HepG2 (cell line): ENCODE measurements around the gene MILR1. TPM values are rescaled to one million over a fixed set of nuclear protein-coding genes. Genes with fewer than 3 reads are reported as not detected.

Source experiments
- ARID4A ChIP-seq: sonication (generic); formaldehyde crosslinking; IDR thresholded peaks from 2 replicates; pipeline ENCODE4 v1.5.0; 2020; ENCODE audit warnings: mild to moderate bottlenecking, missing genetic modification reagents, borderline replicate concordance
- FOSL1 ChIP-seq: sonication (generic); formaldehyde crosslinking; IDR thresholded peaks from 2 replicates; pipeline ENCODE4 v1.9.0; 2021; ENCODE audit warnings: missing genetic modification reagents, borderline replicate concordance
- HMGXB4 ChIP-seq, 2 experiments: sonication (generic) in 1 of 2; formaldehyde crosslinking in 1 of 2; IDR thresholded peaks; 2 replicates each; pipeline versions ENCODE4 v1.4.0 to v1.6.1; 2018 to 2020; ENCODE audit warnings: missing genetic modification reagents in 2 of 2, borderline replicate concordance in 1 of 2, low read depth in 1 of 2, mild to moderate bottlenecking in 1 of 2, missing biosample characterization in 1 of 2
- HNRNPUL1 ChIP-seq: fragments of 200-400 bp; formaldehyde crosslinking; IDR thresholded peaks from 2 replicates; pipeline ENCODE4 v1.6.1; 2017; ENCODE audit warnings: low read depth, mild to moderate bottlenecking, low read length, moderate library complexity
- MIER3 ChIP-seq: IDR thresholded peaks from 2 replicates; pipeline ENCODE4 v1.6.1; 2016; ENCODE audit warnings: missing compliant biosample characterization, borderline replicate concordance
- NFAT5 ChIP-seq: sonication (generic); formaldehyde crosslinking; IDR thresholded peaks from 2 replicates; pipeline ENCODE4 v1.4.0; 2020; ENCODE audit warnings: missing genetic modification reagents
- NFE2L1 ChIP-seq: sonication (generic); formaldehyde crosslinking; IDR thresholded peaks from 2 replicates; pipeline ENCODE4 v1.4.0; 2020; ENCODE audit warnings: missing genetic modification reagents, mild to moderate bottlenecking, borderline replicate concordance
- RNF2 ChIP-seq: fragments of 450-650 bp; conservative IDR thresholded peaks from 2 replicates; pipeline ENCODE4 v1.6.1; 2016; ENCODE audit warnings: low read depth
- TFAP4 ChIP-seq: sonication (generic); IDR thresholded peaks from 2 replicates; pipeline ENCODE4 v1.6.1; 2016; ENCODE audit warnings: low read depth, borderline replicate concordance
- ZMYM4 ChIP-seq: sonication (generic); formaldehyde crosslinking; IDR thresholded peaks from 2 replicates; pipeline ENCODE4 v1.8.1; 2023; ENCODE audit warnings: mild to moderate bottlenecking, missing genetic modification reagents
- ZNF138 ChIP-seq: sonication (generic); formaldehyde crosslinking; IDR thresholded peaks from 2 replicates; pipeline ENCODE4 v1.5.0; 2020; ENCODE audit warnings: mild to moderate bottlenecking, low read depth, missing genetic modification reagents
- ZSCAN31 ChIP-seq: sonication (generic); formaldehyde crosslinking; IDR thresholded peaks from 2 replicates; pipeline ENCODE4 v1.5.0; 2020; ENCODE audit warnings: low read depth, mild to moderate bottlenecking, missing genetic modification reagents
- polyA plus RNA-seq, 8 experiments: library from polyadenylated mRNA; depleted of rRNA in 3 of 8; stranded (reverse) in 7 of 8; unstranded in 1 of 8; fragments of >200 nt; fragmentation: Illumina TruSeq in 4 of 8; extraction: Trizol in 4 of 8; gene quantifications; 2 replicates each; pipeline versions ENCODE4 v1.2.1 to v1.2.3, GENCODE V29; 2011 to 2016; ENCODE audit warnings: low read depth in 4 of 8, missing spikeins in 1 of 8, mixed read lengths in 1 of 8; ENCODE audit not compliant: insufficient read depth in 1 of 8
- total RNA-seq, 5 experiments: library from RNA; depleted of rRNA; stranded (reverse); fragments of >200 nt; fragmentation: Illumina TruSeq; extraction: Trizol; gene quantifications; 2 replicates each; pipeline ENCODE4 v1.2.3, GENCODE V29; 2016; ENCODE audit warnings: low read depth in 1 of 5
- TF ChIP-seq, protein P1 (sequence below): sonication (generic); formaldehyde crosslinking; IDR thresholded peaks from 2 replicates; pipeline ENCODE4 v1.8.0; 2022; ENCODE audit warnings: low read depth, missing genetic modification reagents

The MILR1 gene
- total and polyA plus RNA-seq, 2 of the 13 experiments (the other 11 are each of a cell fraction or from before 2014, with no cell fraction given), result 0.27 to 1.7 TPM

DNA sequence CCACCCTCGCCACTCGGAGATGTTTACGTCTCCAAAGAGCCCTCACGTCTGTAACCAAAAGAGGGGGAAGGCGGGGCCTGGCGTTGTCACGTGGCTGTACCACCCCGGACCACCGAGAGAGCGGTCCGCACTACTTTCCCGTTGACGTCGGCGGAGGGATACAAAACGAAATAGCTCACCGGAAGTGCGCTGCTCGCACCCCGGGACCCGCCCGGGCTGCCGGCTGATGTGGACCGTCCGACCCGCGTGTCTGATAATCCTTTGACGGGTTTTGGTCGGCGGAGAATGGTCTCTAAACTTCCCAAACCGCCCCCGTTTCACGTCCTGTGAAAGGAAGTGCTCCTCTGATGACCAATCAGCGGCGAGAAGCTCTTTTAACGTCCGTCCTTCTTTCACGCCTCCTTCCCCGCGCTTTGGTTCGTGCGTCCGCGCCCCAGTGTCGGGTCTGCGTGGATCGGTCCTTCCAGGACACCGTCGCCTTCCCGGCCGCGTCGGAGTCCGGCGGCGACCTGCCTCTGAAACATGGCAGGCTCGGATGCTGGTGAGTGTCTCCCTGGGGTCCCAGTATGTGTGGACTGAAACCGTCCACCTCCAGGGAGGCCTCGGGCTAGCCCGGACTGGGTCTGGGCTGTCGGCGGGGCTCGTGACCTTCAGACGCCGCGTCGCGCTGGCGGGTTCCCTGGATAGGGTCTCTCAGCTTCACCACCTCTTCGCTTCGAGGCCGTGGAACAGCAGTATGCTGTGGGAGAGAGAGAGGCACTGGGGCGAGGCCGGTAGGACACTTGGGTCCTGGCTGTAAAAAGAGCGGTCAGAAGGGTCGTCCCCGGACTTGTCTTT, 57.9 kb downstream of the MILR1 start, which contains the start of gene CEP95 (continued):
- TF ChIP-seq ARID4A (CRISPR knock-in tag) (peak; percentile 98), RNF2 (peak; percentile 95; the same call in 1 of the 2 replicates), ZNF138 (CRISPR knock-in tag) (no peak; the same call in 1 of the 2 replicates), NFE2L1 (CRISPR knock-in tag) (no peak), TFAP4 (peak; percentile 64; the same call in 1 of the 2 replicates), NFAT5 (CRISPR knock-in tag) (no peak; the same call in none of the 2 replicates), FOSL1 (no peak), ZSCAN31 (CRISPR knock-in tag) (no peak), ZMYM4 (peak; percentile 91), MIER3 (CRISPR knock-in tag) (peak; percentile 81; the same call in 1 of the 2 replicates), HMGXB4 (CRISPR knock-in tag; IDR thresholded peaks at IDR 0.05; ENCODE audit: borderline replicate concordance in 1 of 2, low read depth in 1 of 2) (peak; percentile 92), HNRNPUL1 (no peak)
- TF ChIP-seq, protein P1, sequence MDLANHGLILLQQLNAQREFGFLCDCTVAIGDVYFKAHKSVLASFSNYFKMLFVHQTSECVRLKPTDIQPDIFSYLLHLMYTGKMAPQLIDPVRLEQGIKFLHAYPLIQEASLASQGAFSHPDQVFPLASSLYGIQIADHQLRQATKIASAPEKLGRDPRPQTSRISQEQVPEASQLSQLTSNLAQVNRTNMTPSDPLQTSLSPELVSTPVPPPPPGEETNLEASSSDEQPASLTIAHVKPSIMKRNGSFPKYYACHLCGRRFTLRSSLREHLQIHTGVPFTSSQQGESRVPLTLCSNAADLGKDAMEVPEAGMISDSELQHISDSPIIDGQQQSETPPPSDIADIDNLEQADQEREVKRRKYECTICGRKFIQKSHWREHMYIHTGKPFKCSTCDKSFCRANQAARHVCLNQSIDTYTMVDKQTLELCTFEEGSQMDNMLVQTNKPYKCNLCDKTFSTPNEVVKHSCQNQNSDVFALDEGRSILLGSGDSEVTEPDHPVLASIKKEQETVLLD (CRISPR knock-in tag), result peak; percentile 95
